ENCODE results near the gene NAT10.

NAT10 gene

GRCh38 chr11:34149274-34149673 is 43.8 kb downstream of the NAT10 start:
- DNase-seq (ENCODE audit: low read depth in 2 of 2), result no peak

- no peak for DNase-seq (ENCODE audit: low read depth in 2 of 2)
These were observed 44.4 kb downstream of the NAT10 start for GRCh38 chr11:34149786-34150185.

- no peak for DNase-seq (ENCODE audit: low read depth in 2 of 2)
These were observed 45.2 kb downstream of the NAT10 start for GRCh38 chr11:34150494-34151151.

GRCh38 chr11:34151166-34151565 is 45.7 kb downstream of the NAT10 start:
- DNase-seq (ENCODE audit: low read depth in 2 of 2), result no peak

GRCh38 chr11:34151916-34152845 is 46.8 kb downstream of the NAT10 start:
- no peak for DNase-seq (ENCODE audit: low read depth in 2 of 2)

- no peak for DNase-seq (ENCODE audit: low read depth in 2 of 2)
These were observed 48.8 kb downstream of the NAT10 start for GRCh38 chr11:34154059-34154875.

- no peak for DNase-seq (ENCODE audit: low read depth in 2 of 2)
These were observed 49.8 kb downstream of the NAT10 start for GRCh38 chr11:34155057-34155756.

GRCh38 chr11:34155757-34156062 is 50.3 kb downstream of the NAT10 start:
- no peak for DNase-seq (ENCODE audit: low read depth in 2 of 2)

- DNase-seq (ENCODE audit: low read depth in 2 of 2), result no peak
These were observed 51.7 kb downstream of the NAT10 start for GRCh38 chr11:34157163-34157562.

- DNase-seq (ENCODE audit: low read depth in 2 of 2), result no peak
These were observed 53.2 kb downstream of the NAT10 start for GRCh38 chr11:34158661-34159060.

GRCh38 chr11:34160049-34160721 is 54.8 kb downstream of the NAT10 start:
- no peak for DNase-seq (ENCODE audit: low read depth in 2 of 2)

GRCh38 chr11:34160791-34161190 is 55.4 kb downstream of the NAT10 start:
- DNase-seq (ENCODE audit: low read depth in 2 of 2), result no peak

- no peak for DNase-seq (ENCODE audit: low read depth in 2 of 2)
These were observed 55.9 kb downstream of the NAT10 start for GRCh38 chr11:34161361-34161760.

- DNase-seq (ENCODE audit: low read depth in 2 of 2), result no peak
These were observed 56.5 kb downstream of the NAT10 start for GRCh38 chr11:34161812-34162492.

GRCh38 chr11:34162493-34162820 is 57.0 kb downstream of the NAT10 start:
- DNase-seq (ENCODE audit: low read depth in 2 of 2), result no peak

GRCh38 chr11:34162856-34163255 is 57.4 kb downstream of the NAT10 start:
- DNase-seq (ENCODE audit: low read depth in 2 of 2), result no peak

- DNase-seq (ENCODE audit: low read depth in 2 of 2), result no peak
These were observed 59.7 kb downstream of the NAT10 start for GRCh38 chr11:34165121-34165520.

GRCh38 chr11:34165786-34166555 is 60.5 kb downstream of the NAT10 start:
- DNase-seq (ENCODE audit: low read depth in 2 of 2), result no peak

GRCh38 chr11:34166806-34167740 is 61.6 kb downstream of the NAT10 start:
- DNase-seq (ENCODE audit: low read depth in 2 of 2), result no peak
